Mesendoderm (in vitro differentiated cells): Measurements from ENCODE around the gene AKAP13.
A peak's percentile ranks its signal among the peaks of the same experiment; 100 is the strongest.

Source experiments
- DNase-seq: peaks from one replicate; pipeline ENCODE4 v3.0.0; 2013
- H2AK5ac ChIP-seq: 2 replicates; pipeline ENCODE4 v1.6.1; 2013; ENCODE audit warnings: low read length, inconsistent platforms
- H2BK120ac ChIP-seq: 2 replicates; pipeline ENCODE4 v1.6.1; 2013; ENCODE audit warnings: low read depth, mild to moderate bottlenecking, low read length, moderate library complexity, mixed read lengths
- H2BK15ac ChIP-seq: replicated peaks from 2 replicates; pipeline ENCODE4 v1.6.1; 2013; ENCODE audit warnings: low read depth, mild to moderate bottlenecking, moderate library complexity
- H2BK5ac ChIP-seq: 2 replicates; pipeline ENCODE4 v1.6.1; 2013; ENCODE audit warnings: low read length, inconsistent platforms
- H3K18ac ChIP-seq: 2 replicates; pipeline ENCODE4 v1.6.1; 2013; ENCODE audit warnings: mild to moderate bottlenecking, low read length, mixed read lengths
- H3K23ac ChIP-seq: one replicate; pipeline ENCODE4 v1.6.1; 2013; ENCODE audit warnings: low read length
- H3K27ac ChIP-seq: 2 replicates; pipeline ENCODE4 v1.5.1; 2013; ENCODE audit warnings: low read depth, mild to moderate bottlenecking, inconsistent platforms, low read length, moderate library complexity
- H3K27me3 ChIP-seq: 2 replicates; pipeline ENCODE4 v1.6.1; 2013; ENCODE audit warnings: low read length, control low read depth, mild to moderate bottlenecking, inconsistent platforms; ENCODE audit not compliant: insufficient read depth, poor library complexity
- H3K36me3 ChIP-seq: 2 replicates; pipeline ENCODE4 v1.6.1; 2013; ENCODE audit warnings: low read length, inconsistent platforms; ENCODE audit not compliant: control insufficient read depth, insufficient read depth
- H3K4ac ChIP-seq: one replicate; pipeline ENCODE4 v1.6.1; 2013; ENCODE audit warnings: low read depth, mild to moderate bottlenecking, low read length, moderate library complexity
- H3K4me1 ChIP-seq: 2 replicates; pipeline ENCODE4 v1.6.1; 2013; ENCODE audit warnings: low read depth, low read length, inconsistent platforms; ENCODE audit not compliant: control insufficient read depth
- H3K4me2 ChIP-seq: 2 replicates; pipeline ENCODE4 v1.6.1; 2013; ENCODE audit warnings: low read length
- H3K4me3 ChIP-seq: 2 replicates; pipeline ENCODE4 v1.5.1; 2013; ENCODE audit warnings: mild to moderate bottlenecking, low read length
- H3K56ac ChIP-seq: one replicate; pipeline ENCODE4 v1.6.1; 2013; ENCODE audit warnings: low read length
- H3K79me1 ChIP-seq: 2 replicates; pipeline ENCODE4 v1.6.1; 2013; ENCODE audit warnings: low read length, inconsistent platforms
- H3K79me2 ChIP-seq: 2 replicates; pipeline ENCODE4 v1.6.1; 2013; ENCODE audit warnings: mild to moderate bottlenecking, low read length; ENCODE audit not compliant: control insufficient read depth, insufficient read depth
- H3K9ac ChIP-seq: 2 replicates; pipeline ENCODE4 v1.6.1; 2013; ENCODE audit warnings: low read length, inconsistent platforms
- H4K5ac ChIP-seq: one replicate; pipeline ENCODE4 v1.6.1; 2013; ENCODE audit warnings: low read length
- H4K8ac ChIP-seq: one replicate; pipeline ENCODE4 v1.6.1; 2013; ENCODE audit warnings: low read depth, mild to moderate bottlenecking, control low read depth, low read length, moderate library complexity
- WGBS: extraction: QIAGEN DNeasy Blood & Tissue Kit; methylation state at CpG from one replicate; pipeline ENCODE4 v1.1.7; 2013; ENCODE audit warnings: low lambda C conversion rate, missing lambda C conversion rate; ENCODE audit not compliant: insufficient coverage; ENCODE audit errors: extremely low coverage; 5-methylcytosine and 5-hydroxymethylcytosine counted together

Gene AKAP13

DNA sequence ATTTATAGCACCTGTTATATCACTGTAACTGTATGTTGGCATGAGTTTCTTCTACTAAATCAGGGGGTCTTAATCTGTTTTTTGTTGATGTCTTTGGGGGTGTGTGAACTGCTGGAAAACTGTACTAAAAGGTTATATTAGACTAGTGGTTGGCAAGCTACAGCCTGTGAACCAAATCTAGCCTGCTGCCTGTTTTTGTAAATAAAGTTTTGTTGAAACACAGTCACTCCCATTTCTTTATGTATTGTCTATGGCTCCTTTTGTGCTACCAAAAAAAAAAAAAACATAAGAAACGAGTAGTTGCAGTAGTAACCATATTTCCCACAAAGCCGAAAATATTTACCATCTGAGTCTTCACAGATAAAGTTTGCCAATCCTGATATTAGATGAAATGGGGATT is 126.7 kb downstream of the AKAP13 start:
- Histone ChIP-seq H3K27ac (no peak overlapping the region), H3K9ac (no peak overlapping the region), H3K79me2 (peaks cover 38% of the 10 kb centered on the region), H3K56ac (no peak overlapping the region), H3K4me2 (no peak overlapping the region), H4K5ac (no peak overlapping the region), H3K36me3 (no peaks in the 10 kb centered on the region), H2AK5ac (no peak overlapping the region), H3K4me3 (no peak overlapping the region), H4K8ac (no peak overlapping the region), H2BK5ac (no peak overlapping the region), H2BK15ac (no peak overlapping the region), H3K27me3 (no peaks in the 10 kb centered on the region), H2BK120ac (no peak overlapping the region), H3K23ac (no peak overlapping the region), H3K18ac (no peak overlapping the region), H3K4me1 (peaks cover 6% of the 10 kb centered on the region), H3K79me1 (peaks cover 17% of the 10 kb centered on the region), H3K4ac (no peak overlapping the region)
- no CpG with 5 or more reads among the region's 2 CpGs for WGBS
- no peak for DNase-seq

- Histone ChIP-seq H3K9ac (no peak overlapping the region), H3K4me3 (no peak overlapping the region), H3K4me1 (peaks cover 10% of the 10 kb centered on the region), H3K27ac (no peak overlapping the region), H2BK120ac (no peak overlapping the region), H4K5ac (no peak overlapping the region), H3K79me1 (peaks cover 25% of the 10 kb centered on the region), H3K18ac (no peak overlapping the region), H3K23ac (no peak overlapping the region), H3K4me2 (no peak overlapping the region), H4K8ac (no peak overlapping the region), H3K79me2 (peaks cover 49% of the 10 kb centered on the region), H3K27me3 (no peaks in the 10 kb centered on the region), H3K4ac (no peak overlapping the region), H2BK5ac (no peak overlapping the region), H2AK5ac (no peak overlapping the region), H3K36me3 (no peaks in the 10 kb centered on the region), H2BK15ac (no peak overlapping the region), H3K56ac (peak overlapping the region; percentile 30)
- WGBS, result no CpG with 5 or more reads among the region's 3 CpGs
- DNase-seq, result no peak
Measured at GRCh38 chr15:85509973-85510372, 129.6 kb downstream of the AKAP13 start.

DNA sequence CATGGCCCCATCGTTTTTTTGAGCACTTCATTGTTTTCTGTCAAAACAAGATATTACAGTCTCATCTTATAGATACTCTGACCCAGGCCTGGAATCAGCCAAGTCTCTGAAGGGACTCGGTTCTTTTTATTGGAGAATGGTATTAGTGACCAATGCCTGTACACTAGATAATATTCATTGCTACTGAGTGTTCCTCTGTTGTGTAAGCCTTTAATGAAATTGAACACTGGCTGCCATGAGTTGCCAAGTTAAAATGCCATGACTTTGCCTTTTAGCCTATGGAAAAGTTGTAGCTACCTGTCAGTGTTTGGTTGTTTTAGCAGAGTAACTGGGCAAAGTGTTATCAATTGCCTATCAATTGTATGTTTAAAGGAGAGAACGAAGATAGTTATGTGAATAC is 134.0 kb downstream of the AKAP13 start:
- no peaks in the 10 kb centered on the region for H3K27me3 ChIP-seq
- H4K8ac ChIP-seq, result no peak overlapping the region
- H3K27ac ChIP-seq, result no peak overlapping the region
- DNase-seq, result no peak
- no peak overlapping the region for H2BK120ac ChIP-seq
- 100% methylated on average over 1 of the region's 3 CpGs for WGBS
- H2BK15ac ChIP-seq, result no peak overlapping the region
- H3K23ac ChIP-seq, result no peak overlapping the region
- H4K5ac ChIP-seq, result no peak overlapping the region
- H3K36me3 ChIP-seq, result no peaks in the 10 kb centered on the region
- H2AK5ac ChIP-seq, result no peak overlapping the region
- H3K9ac ChIP-seq, result no peak overlapping the region
- H2BK5ac ChIP-seq, result no peak overlapping the region
- H3K56ac ChIP-seq, result no peak overlapping the region
- H3K79me2 ChIP-seq, result peaks cover 36% of the 10 kb centered on the region
- peaks cover 16% of the 10 kb centered on the region for H3K79me1 ChIP-seq
- H3K4me1 ChIP-seq, result peaks cover 18% of the 10 kb centered on the region
- H3K18ac ChIP-seq, result peak overlapping the region; percentile 39
- no peak overlapping the region for H3K4me2 ChIP-seq
- H3K4me3 ChIP-seq, result no peak overlapping the region
- H3K4ac ChIP-seq, result no peak overlapping the region

- H3K4ac ChIP-seq, result no peak overlapping the region
- H3K18ac ChIP-seq, result no peak overlapping the region
- no peak overlapping the region for H3K9ac ChIP-seq
- H2BK120ac ChIP-seq, result no peak overlapping the region
- H3K4me1 ChIP-seq, result peaks cover 20% of the 10 kb centered on the region
- H2BK15ac ChIP-seq, result no peak overlapping the region
- no peak overlapping the region for H3K4me2 ChIP-seq
- H4K8ac ChIP-seq, result no peak overlapping the region
- no peaks in the 10 kb centered on the region for H3K36me3 ChIP-seq
- H2AK5ac ChIP-seq, result no peak overlapping the region
- no peak overlapping the region for H3K27ac ChIP-seq
- H3K79me2 ChIP-seq, result peaks cover 33% of the 10 kb centered on the region
- no peak overlapping the region for H3K56ac ChIP-seq
- H3K4me3 ChIP-seq, result no peak overlapping the region
- H3K27me3 ChIP-seq, result no peaks in the 10 kb centered on the region
- H4K5ac ChIP-seq, result no peak overlapping the region
- no peak overlapping the region for H2BK5ac ChIP-seq
- no CpG with 5 or more reads among the region's 4 CpGs for WGBS
- peaks cover 15% of the 10 kb centered on the region for H3K79me1 ChIP-seq
- no peak overlapping the region for H3K23ac ChIP-seq
- no peak for DNase-seq
Measured at GRCh38 chr15:85515212-85515611, 134.8 kb downstream of the AKAP13 start.

GRCh38 chr15:85517086-85517485 is 136.7 kb downstream of the AKAP13 start:
- Histone ChIP-seq H3K18ac (no peak overlapping the region), H3K79me1 (peaks cover 13% of the 10 kb centered on the region), H2AK5ac (no peak overlapping the region), H2BK15ac (no peak overlapping the region), H3K56ac (no peak overlapping the region), H3K4ac (no peak overlapping the region), H3K27me3 (no peaks in the 10 kb centered on the region), H3K36me3 (no peaks in the 10 kb centered on the region), H3K4me3 (no peak overlapping the region), H2BK120ac (no peak overlapping the region), H4K8ac (no peak overlapping the region), H2BK5ac (no peak overlapping the region), H3K4me1 (peaks cover 18% of the 10 kb centered on the region), H3K9ac (no peak overlapping the region), H4K5ac (no peak overlapping the region), H3K23ac (no peak overlapping the region), H3K4me2 (no peak overlapping the region), H3K79me2 (peaks cover 23% of the 10 kb centered on the region), H3K27ac (no peak overlapping the region)
- peak; percentile 76 for DNase-seq
- 100% methylated on average over 1 of the region's 1 CpG for WGBS

- Histone ChIP-seq H3K79me2 (peaks cover 15% of the 10 kb centered on the region), H3K4ac (peak overlapping the region; percentile 52), H3K4me1 (peaks cover 14% of the 10 kb centered on the region), H4K8ac (no peak overlapping the region), H3K79me1 (peaks cover 9% of the 10 kb centered on the region), H3K9ac (no peak overlapping the region), H3K18ac (no peak overlapping the region), H3K27ac (no peak overlapping the region), H2BK5ac (no peak overlapping the region), H3K56ac (no peak overlapping the region), H3K4me2 (no peak overlapping the region), H3K27me3 (no peaks in the 10 kb centered on the region), H2BK120ac (no peak overlapping the region), H2BK15ac (no peak overlapping the region), H3K4me3 (no peak overlapping the region), H4K5ac (no peak overlapping the region), H2AK5ac (no peak overlapping the region), H3K36me3 (no peaks in the 10 kb centered on the region), H3K23ac (no peak overlapping the region)
- no CpG with 5 or more reads among the region's 5 CpGs for WGBS
- no peak for DNase-seq
Measured at GRCh38 chr15:85518979-85519761, 138.8 kb downstream of the AKAP13 start.
